OCI-LY7 (cell line): ENCODE measurements around the gene ADGRG6. TPM values are rescaled to one million over a fixed set of nuclear protein-coding genes. Genes with fewer than 3 reads are reported as not detected.

ENCODE experiments used
- BruUV-seq: library from RNA; stranded (reverse); fragments of 400-500 nt; replicated peaks from 2 replicates; lab custom pipeline; 2021; lab: Mats Ljungman, UMichigan
- CTCF ChIA-PET: fragments of 300-600 bp; sonication (Branson Sonifier 250); formaldehyde crosslinking; loops from one replicate; lab custom pipeline; 2022; ENCODE audit warnings: antibody characterized with exemption; ENCODE audit not compliant: unreplicated experiment; lab: Charles Lee
- POLR2A ChIA-PET: fragments of 300-600 bp; sonication (Branson Sonifier 250); formaldehyde crosslinking; loops from one replicate; lab custom pipeline; 2022; ENCODE audit warnings: antibody characterized with exemption; lab: Charles Lee
- DNase-seq: peaks from one replicate; pipeline ENCODE4 v3.0.0-alpha.2; 2015; ENCODE audit warnings: low spot score
- H2AFZ ChIP-seq: fragments of 200-600 bp; sonication (generic), shearing (Covaris generic); 2 replicates; pipeline ENCODE4 v1.6.1; 2014; ENCODE audit warnings: mild to moderate bottlenecking, antibody characterized with exemption, low read length, moderate library complexity
- H3K27ac ChIP-seq: fragments of 200-600 bp; sonication (generic); 2 replicates; pipeline ENCODE4 v1.5.1; 2014; ENCODE audit warnings: mixed run types, low read depth, mild to moderate bottlenecking, moderate library complexity, low read length, inconsistent platforms; ENCODE audit not compliant: poor library complexity, severe bottlenecking
- H3K36me3 ChIP-seq: fragments of 200-600 bp; sonication (generic); 2 replicates; pipeline ENCODE4 v1.6.1; 2014; ENCODE audit warnings: mild to moderate bottlenecking, antibody characterized with exemption, low read length, moderate library complexity, mixed read lengths; ENCODE audit not compliant: insufficient read depth
- H3K4me1 ChIP-seq: fragments of 200-600 bp; sonication (generic); 2 replicates; pipeline ENCODE4 v1.5.1; 2014; ENCODE audit warnings: mild to moderate bottlenecking, low read length; ENCODE audit not compliant: insufficient read depth, poor library complexity, severe bottlenecking
- H3K4me2 ChIP-seq: fragments of 200-600 bp; sonication (generic); 2 replicates; pipeline ENCODE4 v1.6.1; 2014; ENCODE audit warnings: mild to moderate bottlenecking, low read length
- H3K4me3 ChIP-seq: fragments of 200-600 bp; sonication (generic); 2 replicates; pipeline ENCODE4 v1.5.1; 2014; ENCODE audit warnings: mild to moderate bottlenecking, low read depth, low read length; ENCODE audit not compliant: poor library complexity, severe bottlenecking
- H3K79me2 ChIP-seq: fragments of 200-600 bp; sonication (generic); 2 replicates; pipeline ENCODE4 v1.6.1; 2016; ENCODE audit warnings: low read depth, mild to moderate bottlenecking, low read length, moderate library complexity, mixed read lengths; ENCODE audit not compliant: insufficient read depth
- H3K9me2 ChIP-seq: fragments of 200-600 bp; sonication (generic); 2 replicates; pipeline ENCODE4 v1.6.1; 2016; ENCODE audit warnings: mild to moderate bottlenecking, low read length, mixed read lengths; ENCODE audit not compliant: insufficient read depth
- H3K9me3 ChIP-seq: fragments of 200-600 bp; sonication (generic); 2 replicates; pipeline ENCODE4 v1.6.1; 2014; ENCODE audit warnings: mild to moderate bottlenecking, mixed run types, low read length, mixed read lengths
- H4K20me1 ChIP-seq: fragments of 200-600 bp; sonication (generic); 2 replicates; pipeline ENCODE4 v1.6.1; 2014; ENCODE audit warnings: mild to moderate bottlenecking, antibody characterized with exemption, low read length, moderate library complexity, mixed read lengths; ENCODE audit not compliant: insufficient read depth
- EZH2phosphoT487 ChIP-seq: fragments of 200-600 bp; sonication (generic); IDR thresholded peaks from 2 replicates; pipeline ENCODE4 v1.6.1; 2018; ENCODE audit warnings: low read depth, borderline replicate concordance, mild to moderate bottlenecking, mixed run types, antibody characterized with exemption, low read length, moderate library complexity, mixed read lengths
- intact Hi-C: fragments of 100-400 bp; cut with micrococcal nuclease; formaldehyde crosslinking; loops from one replicate; pipeline ENCODE4 v1.10.0; 2022; ENCODE audit not compliant: unreplicated experiment
- total RNA-seq, 2 experiments: library from RNA; depleted of rRNA in 1 of 2; stranded (reverse); fragments of >200 nt in 1 of 2; shearing (Covaris generic) in 1 of 2; gene quantifications; 2 replicates each; pipeline ENCODE4 v1.2.3, GENCODE V29; 2014 to 2022
- TF ChIP-seq, protein P1 (sequence below): fragments of 200-600 bp; sonication (generic); conservative IDR thresholded peaks from 2 replicates; pipeline ENCODE4 v1.5.1; 2014; ENCODE audit warnings: mild to moderate bottlenecking, antibody characterized with exemption, low read length, moderate library complexity, mixed read lengths

Gene ADGRG6
- total RNA-seq, 2 experiments from 2014 or later: not detected

DNA sequence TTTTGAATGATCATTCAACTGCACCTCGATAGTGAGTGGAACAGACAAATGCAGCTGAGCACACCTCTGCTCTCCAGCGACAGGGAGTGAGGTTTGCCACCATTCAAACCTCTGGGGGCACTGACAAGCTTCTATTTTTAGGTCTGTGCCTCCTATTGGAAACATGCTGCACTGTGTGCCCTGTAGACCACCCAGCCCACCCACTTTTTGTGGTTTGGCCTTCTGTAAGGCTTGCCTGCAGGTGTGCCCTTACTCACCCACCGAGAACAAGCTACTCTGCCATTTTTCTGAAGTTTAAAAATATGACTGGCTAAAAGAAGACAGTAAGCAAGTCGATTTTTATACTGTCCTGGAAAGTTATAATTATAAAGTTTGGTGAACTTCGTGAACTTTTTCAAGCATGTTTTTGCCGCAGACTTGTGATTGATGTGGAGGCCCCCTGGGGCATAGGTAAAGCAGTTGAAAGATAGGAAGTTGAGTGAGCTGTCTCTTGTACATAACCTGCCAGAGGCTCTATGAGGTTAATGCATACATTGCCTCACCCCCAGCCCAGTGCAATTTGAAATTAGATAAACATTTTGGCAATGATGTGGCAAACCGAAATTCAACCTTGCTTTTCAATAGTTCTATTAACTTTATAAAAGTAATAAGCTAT lies 53.8 kb downstream of the ADGRG6 start:
- Histone ChIP-seq H3K9me3 (no peaks in the 10 kb centered on the region), H3K4me1 (no peaks in the 10 kb centered on the region), H3K4me3 (no peak overlapping the region), H3K27ac (no peak overlapping the region), H3K9me2 (no peaks in the 10 kb centered on the region), H3K79me2 (no peaks in the 10 kb centered on the region), H4K20me1 (no peaks in the 10 kb centered on the region), H3K36me3 (no peaks in the 10 kb centered on the region), H3K4me2 (no peak overlapping the region), H2AFZ (no peak overlapping the region)
- no TSS peak for BruUV-seq
- intact Hi-C loops: no loop called here
- TF ChIP-seq EZH2phosphoT487: no peak
- TF ChIP-seq, protein P1, sequence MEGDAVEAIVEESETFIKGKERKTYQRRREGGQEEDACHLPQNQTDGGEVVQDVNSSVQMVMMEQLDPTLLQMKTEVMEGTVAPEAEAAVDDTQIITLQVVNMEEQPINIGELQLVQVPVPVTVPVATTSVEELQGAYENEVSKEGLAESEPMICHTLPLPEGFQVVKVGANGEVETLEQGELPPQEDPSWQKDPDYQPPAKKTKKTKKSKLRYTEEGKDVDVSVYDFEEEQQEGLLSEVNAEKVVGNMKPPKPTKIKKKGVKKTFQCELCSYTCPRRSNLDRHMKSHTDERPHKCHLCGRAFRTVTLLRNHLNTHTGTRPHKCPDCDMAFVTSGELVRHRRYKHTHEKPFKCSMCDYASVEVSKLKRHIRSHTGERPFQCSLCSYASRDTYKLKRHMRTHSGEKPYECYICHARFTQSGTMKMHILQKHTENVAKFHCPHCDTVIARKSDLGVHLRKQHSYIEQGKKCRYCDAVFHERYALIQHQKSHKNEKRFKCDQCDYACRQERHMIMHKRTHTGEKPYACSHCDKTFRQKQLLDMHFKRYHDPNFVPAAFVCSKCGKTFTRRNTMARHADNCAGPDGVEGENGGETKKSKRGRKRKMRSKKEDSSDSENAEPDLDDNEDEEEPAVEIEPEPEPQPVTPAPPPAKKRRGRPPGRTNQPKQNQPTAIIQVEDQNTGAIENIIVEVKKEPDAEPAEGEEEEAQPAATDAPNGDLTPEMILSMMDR: no peak
- no peak for DNase-seq
- POLR2A ChIA-PET: interaction anchor here (0.7 to 1.8 kb wide), 3 partner anchors 12 to 47 kb away, joined by 3 to 4 read pairs (median 4); no protein-coding TSS in a partner anchor
- CTCF ChIA-PET: no interaction called here

DNA sequence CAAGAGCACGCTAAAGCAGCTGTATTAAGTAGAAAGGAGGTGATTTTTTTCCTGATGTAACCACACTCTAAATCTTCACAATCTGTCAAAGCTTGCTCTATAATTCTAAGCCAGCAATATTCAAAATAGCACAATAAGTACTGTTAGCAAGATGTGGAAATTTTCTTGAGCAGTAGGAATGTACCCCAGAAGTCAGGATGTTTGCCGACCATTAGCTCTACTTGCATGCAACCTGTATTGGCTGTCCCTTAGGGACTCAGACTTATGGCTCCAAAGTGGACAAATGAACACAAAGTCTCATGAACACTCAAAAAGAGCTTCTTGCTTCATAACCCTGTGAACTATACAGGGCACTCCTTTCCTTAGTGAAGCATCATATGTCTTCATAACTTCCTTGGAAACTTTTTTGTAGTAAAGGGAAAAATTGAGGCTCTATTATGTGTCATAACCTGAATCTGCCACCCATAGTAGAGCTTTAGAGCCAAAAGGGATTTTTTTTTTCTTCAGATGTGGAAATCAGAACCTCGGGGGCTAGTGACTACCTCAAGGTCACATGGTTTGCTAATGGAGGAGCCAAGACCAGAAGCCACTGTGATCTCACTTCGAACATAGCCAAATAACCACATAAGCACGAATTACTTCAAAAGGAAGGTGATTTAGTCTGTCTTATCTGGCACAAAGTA lies 54.5 kb downstream of the ADGRG6 start:
- no TSS peak for BruUV-seq
- TF ChIP-seq, protein P1: no peak
- TF ChIP-seq EZH2phosphoT487: no peak
- Histone ChIP-seq H3K9me2 (no peaks in the 10 kb centered on the region), H3K79me2 (no peaks in the 10 kb centered on the region), H3K27ac (no peak overlapping the region), H3K9me3 (no peaks in the 10 kb centered on the region), H3K4me2 (no peak overlapping the region), H2AFZ (no peak overlapping the region), H3K4me3 (no peak overlapping the region), H3K36me3 (no peaks in the 10 kb centered on the region), H3K4me1 (no peaks in the 10 kb centered on the region), H4K20me1 (no peaks in the 10 kb centered on the region)
- ChIA-PET CTCF (no interaction called here), POLR2A (interaction anchor here (1.2 to 1.8 kb wide), 3 partner anchors 8 to 41 kb away, joined by 3 to 8 read pairs (median 4); no protein-coding TSS in a partner anchor)
- DNase-seq: no peak
- intact Hi-C loops: no loop called here

DNA sequence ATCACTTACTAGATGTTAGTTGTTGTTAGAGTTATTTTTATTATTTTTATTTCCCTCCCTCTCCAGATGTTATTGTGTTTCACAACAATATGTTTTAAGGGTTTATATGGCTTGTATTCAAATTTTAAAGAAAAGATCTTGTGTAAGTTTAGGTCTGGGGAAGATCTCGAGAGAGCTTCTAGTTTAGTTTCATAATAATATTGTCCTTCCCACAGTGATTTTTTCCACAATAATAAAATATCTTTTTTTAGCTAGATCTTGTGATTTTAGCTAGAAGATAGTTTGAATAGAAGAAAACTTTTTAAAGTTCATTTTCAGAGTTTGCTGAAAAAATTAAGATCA lies 55.0 kb downstream of the ADGRG6 start:
- H3K4me2 ChIP-seq: no peak overlapping the region

More for the DNA sequence above, 55.0 kb downstream of the ADGRG6 start:
- no peaks in the 10 kb centered on the region for H3K36me3 ChIP-seq
- no peak for DNase-seq
- H3K4me1 ChIP-seq: no peaks in the 10 kb centered on the region
- H3K9me3 ChIP-seq: no peaks in the 10 kb centered on the region
- no peaks in the 10 kb centered on the region for H4K20me1 ChIP-seq
- no peaks in the 10 kb centered on the region for H3K79me2 ChIP-seq
- BruUV-seq: no TSS peak
- H2AFZ ChIP-seq: no peak overlapping the region
- ChIA-PET POLR2A (interaction anchor here (1.2 to 1.8 kb wide), 3 partner anchors 9 to 41 kb away, joined by 3 to 8 read pairs (median 4); no protein-coding TSS in a partner anchor), CTCF (no interaction called here)
- intact Hi-C loops: no loop called here
- no peaks in the 10 kb centered on the region for H3K9me2 ChIP-seq
- TF ChIP-seq, protein P1: no peak
- no peak for TF ChIP-seq EZH2phosphoT487
- no peak overlapping the region for H3K4me3 ChIP-seq
- H3K27ac ChIP-seq: no peak overlapping the region
